Panc1 (cell line): ENCODE results near the gene SPECC1L. TPM values are rescaled to one million over a fixed set of nuclear protein-coding genes. Genes with fewer than 3 reads are reported as not detected.

ENCODE experiments used
- ATAC-seq: fragments of 200-7000 bp; cut with Tn5 transposase; 2 replicates; pipeline ENCODE4 v1.9.1; 2020; ENCODE audit warnings: mild to moderate bottlenecking, moderate library complexity
- BruUV-seq: library from RNA; stranded (reverse); fragments of 400-500 nt; replicated peaks from 2 replicates; lab custom pipeline; 2021; lab: Mats Ljungman, UMichigan
- CTCF ChIA-PET: fragments of 300-600 bp; sonication (Branson Sonifier 250); formaldehyde crosslinking; loops from one replicate; lab custom pipeline; 2022; ENCODE audit warnings: antibody characterized with exemption; lab: Charles Lee
- POLR2A ChIA-PET: fragments of 300-600 bp; sonication (Branson Sonifier 250); formaldehyde crosslinking; loops from one replicate; lab custom pipeline; 2022; ENCODE audit warnings: antibody characterized with exemption; lab: Charles Lee
- DNase-seq: peaks from one replicate; pipeline ENCODE4 v3.0.0-alpha.2; 2010; ENCODE audit warnings: low read depth, low spot score
- H3K27ac ChIP-seq: 2 replicates; pipeline ENCODE4 v1.5.1; 2011; ENCODE audit warnings: mild to moderate bottlenecking, low read length, inconsistent platforms
- H3K27me3 ChIP-seq: fragments of 200-500 bp; sonication (Bioruptor generic); 2 replicates; pipeline ENCODE4 v1.6.0; 2014; ENCODE audit warnings: low read length, inconsistent platforms; ENCODE audit not compliant: control insufficient read depth, insufficient read depth
- H3K36me3 ChIP-seq: fragments of 200-500 bp; sonication (Bioruptor generic); 2 replicates; pipeline ENCODE4 v1.5.1; 2014; ENCODE audit warnings: inconsistent platforms, mild to moderate bottlenecking, low read length, moderate library complexity; ENCODE audit not compliant: control insufficient read depth, insufficient read depth
- H3K4me1 ChIP-seq: 2 replicates; pipeline ENCODE4 v1.5.1; 2011; ENCODE audit warnings: inconsistent platforms, mild to moderate bottlenecking, low read length, moderate library complexity; ENCODE audit not compliant: control insufficient read depth, insufficient read depth
- H3K4me3 ChIP-seq, 2 experiments: 2 replicates each; pipeline ENCODE4 v1.5.1; 2011 to 2012; ENCODE audit warnings: low read depth in 2 of 2, low read length in 2 of 2, mild to moderate bottlenecking in 2 of 2, inconsistent platforms in 1 of 2, moderate library complexity in 1 of 2
- H3K9me3 ChIP-seq: fragments of 200-500 bp; sonication (Bioruptor generic); 2 replicates; pipeline ENCODE4 v1.5.1; 2014; ENCODE audit warnings: low read depth, mild to moderate bottlenecking, inconsistent platforms, low read length, moderate library complexity; ENCODE audit not compliant: control insufficient read depth, insufficient read depth
- POLR2AphosphoS5 ChIP-seq: IDR thresholded peaks from 2 replicates; pipeline ENCODE4 v1.6.1; 2012; ENCODE audit warnings: mild to moderate bottlenecking, low read depth, low read length, moderate library complexity
- SIN3A ChIP-seq: IDR thresholded peaks from 2 replicates; pipeline ENCODE4 v1.6.1; 2012; ENCODE audit warnings: low read depth, mild to moderate bottlenecking, low read length, moderate library complexity, borderline replicate concordance; ENCODE audit not compliant: insufficient read depth
- TCF7L2 ChIP-seq: IDR thresholded peaks from 2 replicates; pipeline ENCODE4 v1.6.1; 2011; ENCODE audit warnings: mild to moderate bottlenecking, low read depth, low read length, inconsistent platforms
- in situ Hi-C: cut with HindIII; loops from 2 replicates; pipeline ENCODE4 v1.10.0; 2016; ENCODE audit warnings: low sequenced_read_pairs, low pct_unique_long_range_greater_than_20kb
- intact Hi-C: fragments of 100-400 bp; cut with micrococcal nuclease; formaldehyde crosslinking; loops from one replicate; pipeline ENCODE4 v1.10.0; 2022; ENCODE audit not compliant: unreplicated experiment
- total RNA-seq: library from RNA; stranded (reverse); gene quantifications from one replicate; pipeline ENCODE4 v1.2.1, GENCODE V29; 2021; ENCODE audit not compliant: unreplicated experiment
- TF ChIP-seq, protein P1 (sequence below): fragments of 450-650 bp; IDR thresholded peaks from 2 replicates; pipeline ENCODE4 v1.5.1; 2017; ENCODE audit warnings: mild to moderate bottlenecking
- TF ChIP-seq, protein P2 (sequence below), 2 experiments: IDR thresholded peaks; 2 replicates each; pipeline ENCODE4 v1.6.1; 2011 to 2012; ENCODE audit warnings: low read depth in 2 of 2, control low read depth in 1 of 2, low read length in 1 of 2, mild to moderate bottlenecking in 1 of 2, moderate library complexity in 1 of 2; ENCODE audit not compliant: insufficient read depth in 1 of 2

Gene SPECC1L
- total RNA-seq, 1 experiment from 2014 or later: 43.3 TPM

DNA sequence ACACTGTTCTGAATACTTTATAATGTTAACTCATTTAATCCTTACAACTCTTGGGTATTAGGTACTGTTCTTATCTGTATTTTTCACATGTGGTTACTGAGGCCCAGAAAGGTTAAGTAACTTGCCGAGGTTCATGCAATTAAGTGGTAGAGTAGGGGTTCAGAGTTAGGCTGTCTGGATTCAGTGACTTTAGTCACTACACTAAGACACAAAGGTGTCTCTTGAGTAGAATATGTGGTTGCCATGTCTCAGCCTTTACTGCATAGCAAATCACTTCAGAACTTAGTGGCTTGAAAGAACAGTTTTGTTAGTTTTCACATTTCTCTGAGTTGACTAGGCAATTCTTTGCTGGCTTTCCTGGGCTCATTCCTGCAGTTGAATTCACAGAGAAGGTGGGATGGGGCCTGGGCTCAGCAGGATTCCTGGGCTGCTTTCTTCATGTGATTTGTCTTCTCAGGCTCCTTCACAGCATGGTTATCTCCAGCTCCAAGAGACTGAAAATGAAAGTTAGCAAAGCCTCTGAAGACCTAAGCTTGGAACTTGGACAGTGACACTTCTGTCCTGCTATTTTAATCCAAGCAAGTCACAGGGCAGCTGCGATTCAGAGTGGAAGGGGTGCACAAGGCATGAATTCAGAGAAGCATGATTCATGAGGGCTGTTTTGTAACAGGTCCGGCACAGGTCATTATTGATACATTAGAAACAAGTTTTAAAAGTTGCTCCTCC lies 68.3 kb downstream of the SPECC1L start:
- BruUV-seq: no TSS peak
- Histone ChIP-seq H3K9me3 (no peaks in the 10 kb centered on the region), H3K4me3 (no peak overlapping the region), H3K27me3 (no peaks in the 10 kb centered on the region), H3K4me1 (no peaks in the 10 kb centered on the region), H3K36me3 (peaks cover 12% of the 10 kb centered on the region), H3K27ac (no peak overlapping the region)
- ChIA-PET CTCF (no interaction called here), POLR2A (no interaction called here)
- DNase-seq (no peak), ATAC-seq (no peak)
- in situ Hi-C loops (no loop called here), intact Hi-C loops (no loop called here)
- TF ChIP-seq, protein P1, sequence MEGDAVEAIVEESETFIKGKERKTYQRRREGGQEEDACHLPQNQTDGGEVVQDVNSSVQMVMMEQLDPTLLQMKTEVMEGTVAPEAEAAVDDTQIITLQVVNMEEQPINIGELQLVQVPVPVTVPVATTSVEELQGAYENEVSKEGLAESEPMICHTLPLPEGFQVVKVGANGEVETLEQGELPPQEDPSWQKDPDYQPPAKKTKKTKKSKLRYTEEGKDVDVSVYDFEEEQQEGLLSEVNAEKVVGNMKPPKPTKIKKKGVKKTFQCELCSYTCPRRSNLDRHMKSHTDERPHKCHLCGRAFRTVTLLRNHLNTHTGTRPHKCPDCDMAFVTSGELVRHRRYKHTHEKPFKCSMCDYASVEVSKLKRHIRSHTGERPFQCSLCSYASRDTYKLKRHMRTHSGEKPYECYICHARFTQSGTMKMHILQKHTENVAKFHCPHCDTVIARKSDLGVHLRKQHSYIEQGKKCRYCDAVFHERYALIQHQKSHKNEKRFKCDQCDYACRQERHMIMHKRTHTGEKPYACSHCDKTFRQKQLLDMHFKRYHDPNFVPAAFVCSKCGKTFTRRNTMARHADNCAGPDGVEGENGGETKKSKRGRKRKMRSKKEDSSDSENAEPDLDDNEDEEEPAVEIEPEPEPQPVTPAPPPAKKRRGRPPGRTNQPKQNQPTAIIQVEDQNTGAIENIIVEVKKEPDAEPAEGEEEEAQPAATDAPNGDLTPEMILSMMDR: no peak
- TF ChIP-seq, protein P2, sequence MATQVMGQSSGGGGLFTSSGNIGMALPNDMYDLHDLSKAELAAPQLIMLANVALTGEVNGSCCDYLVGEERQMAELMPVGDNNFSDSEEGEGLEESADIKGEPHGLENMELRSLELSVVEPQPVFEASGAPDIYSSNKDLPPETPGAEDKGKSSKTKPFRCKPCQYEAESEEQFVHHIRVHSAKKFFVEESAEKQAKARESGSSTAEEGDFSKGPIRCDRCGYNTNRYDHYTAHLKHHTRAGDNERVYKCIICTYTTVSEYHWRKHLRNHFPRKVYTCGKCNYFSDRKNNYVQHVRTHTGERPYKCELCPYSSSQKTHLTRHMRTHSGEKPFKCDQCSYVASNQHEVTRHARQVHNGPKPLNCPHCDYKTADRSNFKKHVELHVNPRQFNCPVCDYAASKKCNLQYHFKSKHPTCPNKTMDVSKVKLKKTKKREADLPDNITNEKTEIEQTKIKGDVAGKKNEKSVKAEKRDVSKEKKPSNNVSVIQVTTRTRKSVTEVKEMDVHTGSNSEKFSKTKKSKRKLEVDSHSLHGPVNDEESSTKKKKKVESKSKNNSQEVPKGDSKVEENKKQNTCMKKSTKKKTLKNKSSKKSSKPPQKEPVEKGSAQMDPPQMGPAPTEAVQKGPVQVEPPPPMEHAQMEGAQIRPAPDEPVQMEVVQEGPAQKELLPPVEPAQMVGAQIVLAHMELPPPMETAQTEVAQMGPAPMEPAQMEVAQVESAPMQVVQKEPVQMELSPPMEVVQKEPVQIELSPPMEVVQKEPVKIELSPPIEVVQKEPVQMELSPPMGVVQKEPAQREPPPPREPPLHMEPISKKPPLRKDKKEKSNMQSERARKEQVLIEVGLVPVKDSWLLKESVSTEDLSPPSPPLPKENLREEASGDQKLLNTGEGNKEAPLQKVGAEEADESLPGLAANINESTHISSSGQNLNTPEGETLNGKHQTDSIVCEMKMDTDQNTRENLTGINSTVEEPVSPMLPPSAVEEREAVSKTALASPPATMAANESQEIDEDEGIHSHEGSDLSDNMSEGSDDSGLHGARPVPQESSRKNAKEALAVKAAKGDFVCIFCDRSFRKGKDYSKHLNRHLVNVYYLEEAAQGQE (IDR thresholded peaks at IDR 0.05; ENCODE audit: insufficient read depth in 1 of 2, low read depth in 2 of 2, low read length in 1 of 2): no peak
- TF ChIP-seq SIN3A: no peak
- TF ChIP-seq POLR2AphosphoS5: no peak
- no peak for TF ChIP-seq TCF7L2

DNA sequence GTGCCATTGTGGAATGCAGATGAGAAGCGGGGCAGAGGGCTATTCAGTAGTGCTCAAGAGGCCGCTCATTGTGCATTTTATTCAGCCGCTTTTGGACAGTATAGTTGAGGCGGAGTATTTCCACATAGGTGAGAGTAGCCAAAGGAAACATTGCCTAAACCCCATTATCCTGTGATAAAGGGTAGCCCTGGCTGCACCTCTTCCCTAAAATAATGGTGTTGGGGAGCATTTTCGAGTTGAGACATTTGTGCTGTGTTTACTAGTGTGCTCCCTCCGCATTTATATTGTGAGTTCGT lies 68.8 kb downstream of the SPECC1L start:
- no peak for ATAC-seq
- intact Hi-C loops (no loop called here), in situ Hi-C loops (no loop called here)
- Histone ChIP-seq H3K4me3 (no peak overlapping the region), H3K4me1 (no peaks in the 10 kb centered on the region), H3K27ac (no peak overlapping the region), H3K27me3 (no peaks in the 10 kb centered on the region), H3K36me3 (peaks cover 13% of the 10 kb centered on the region), H3K9me3 (no peaks in the 10 kb centered on the region)
- BruUV-seq: no TSS peak
- TF ChIP-seq TCF7L2 (no peak), SIN3A (no peak), POLR2AphosphoS5 (no peak)
- TF ChIP-seq, protein P1: no peak
- TF ChIP-seq, protein P2 (IDR thresholded peaks at IDR 0.05; ENCODE audit: insufficient read depth in 1 of 2, low read depth in 2 of 2, low read length in 1 of 2): no peak
- CTCF ChIA-PET: no interaction called here
- POLR2A ChIA-PET: no interaction called here
- no peak for DNase-seq
